Skeletal muscle tissue (tissue), 4 donors: Measurements from ENCODE around the gene SND1. TPM values are rescaled to one million over a fixed set of nuclear protein-coding genes. Genes with fewer than 3 reads are reported as not detected.
A peak's percentile ranks its signal among the peaks of the same experiment; 100 is the strongest.

Experiments used
- H3K27ac ChIP-seq: one replicate; pipeline ENCODE4 v1.7.0; 2013; ENCODE audit warnings: mild to moderate bottlenecking, low read depth, low read length, inconsistent platforms
- H3K27me3 ChIP-seq, 3 donors: one replicate each; pipeline ENCODE4 v1.7.0; 2013; ENCODE audit warnings: low read length in 3 of 3; ENCODE audit not compliant: control insufficient read depth in 3 of 3, insufficient read depth in 3 of 3
- H3K36me3 ChIP-seq, 3 donors: one replicate each; pipeline ENCODE4 v1.7.0; 2013; ENCODE audit warnings: low read length in 3 of 3; ENCODE audit not compliant: control insufficient read depth in 3 of 3, insufficient read depth in 3 of 3
- H3K4me1 ChIP-seq, 3 donors: one replicate each; pipeline ENCODE4 v1.7.0; 2013; ENCODE audit warnings: low read length in 3 of 3, mild to moderate bottlenecking in 3 of 3; ENCODE audit not compliant: control insufficient read depth in 3 of 3, insufficient read depth in 3 of 3
- H3K4me3 ChIP-seq, 3 donors: one replicate each; pipeline ENCODE4 v1.7.0; 2013; ENCODE audit warnings: low read length in 3 of 3
- H3K9ac ChIP-seq, 3 donors: one replicate each; pipeline ENCODE4 v1.7.0; 2013; ENCODE audit warnings: low read length in 3 of 3, mild to moderate bottlenecking in 3 of 3, moderate library complexity in 2 of 3, low read depth in 1 of 3
- H3K9me3 ChIP-seq, 3 donors: one replicate each; pipeline ENCODE4 v1.7.0; 2013; ENCODE audit warnings: low read length in 3 of 3; ENCODE audit not compliant: control insufficient read depth in 3 of 3
- total RNA-seq: library from RNA; depleted of rRNA; stranded (reverse); fragments of >200 nt; gene quantifications from one replicate; pipeline ENCODE4 v1.2.3, GENCODE V29; 2014
- donor health status: Osteomylitis.

SND1 gene
- total RNA-seq, 1 donor from 2014 or later, result 104 TPM

DNA sequence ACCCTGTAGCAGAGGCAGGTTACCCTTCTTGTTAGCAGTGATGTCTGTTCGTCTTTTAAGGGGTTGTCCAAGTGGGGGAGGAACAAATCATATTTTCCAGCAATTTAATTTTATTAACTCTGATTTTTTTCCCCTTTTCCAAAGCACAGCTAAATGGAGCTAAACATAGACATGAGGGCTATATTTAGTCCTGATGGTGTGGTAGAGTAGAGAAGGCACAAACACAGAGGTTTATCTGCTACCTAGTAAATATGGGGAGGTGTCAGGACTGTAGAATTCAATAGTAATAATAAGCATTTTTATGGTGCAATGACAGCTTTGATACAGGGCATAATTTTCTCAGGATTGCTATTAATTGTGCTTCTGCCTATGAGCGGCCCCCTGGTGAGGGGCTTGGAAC, 356.8 kb downstream of the SND1 start:
- no peak overlapping the region for H3K27ac ChIP-seq

GRCh38 chr7:128010391-128011127, 358.6 kb downstream of the SND1 start:
- peaks cover 7 to 19% (median 16%) of the 10 kb centered on the region in 3 donors for H3K4me1 ChIP-seq

More for the DNA sequence above, 356.8 kb downstream of the SND1 start:
- Histone ChIP-seq H3K27me3 (no peaks in the 10 kb centered on the region), H3K9ac (peak overlapping the region in 1 of 3 donors; percentile 28), H3K9me3 (no peaks in the 10 kb centered on the region), H3K4me3 (no peak overlapping the region), H3K4me1 (peaks cover 10 to 30% (median 16%) of the 10 kb centered on the region in 3 donors), H3K36me3 (peaks cover 0 to 6% (median 0%) of the 10 kb centered on the region in 3 donors)

GRCh38 chr7:128011131-128011661, 359.2 kb downstream of the SND1 start:
- Histone ChIP-seq H3K9ac (peak overlapping the region in 1 of 3 donors; percentile 41), H3K4me3 (no peak overlapping the region), H3K36me3 (peaks cover 0 to 6% (median 0%) of the 10 kb centered on the region in 3 donors), H3K4me1 (peaks cover 7 to 19% (median 16%) of the 10 kb centered on the region in 3 donors), H3K27ac (peak overlapping the region; percentile 14), H3K27me3 (no peaks in the 10 kb centered on the region), H3K9me3 (no peaks in the 10 kb centered on the region)

More at GRCh38 chr7:128010391-128011127, 358.6 kb downstream of the SND1 start:
- Histone ChIP-seq H3K27ac (no peak overlapping the region), H3K36me3 (peaks cover 0 to 6% (median 0%) of the 10 kb centered on the region in 3 donors), H3K9ac (no peak overlapping the region), H3K9me3 (no peaks in the 10 kb centered on the region), H3K4me3 (no peak overlapping the region), H3K27me3 (no peaks in the 10 kb centered on the region)

DNA sequence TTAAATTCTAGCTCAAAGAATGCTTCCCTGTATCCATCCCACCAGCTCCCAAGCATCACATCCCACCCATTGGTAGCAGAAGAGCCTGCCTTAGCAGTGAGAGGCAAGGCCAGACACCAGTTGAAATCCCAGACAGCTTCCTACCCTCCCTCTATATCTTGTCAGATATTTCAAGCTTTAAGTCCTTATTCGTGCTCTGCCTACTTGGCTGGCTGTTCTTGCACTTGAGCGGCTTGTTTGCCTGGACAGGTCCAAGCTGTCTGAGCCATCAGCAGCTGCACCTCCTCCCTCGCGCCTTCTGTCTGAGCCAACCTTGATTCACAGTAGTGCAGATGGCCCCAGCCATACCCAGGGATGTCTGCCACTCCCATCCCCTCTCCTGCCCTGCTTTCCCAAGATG, 362.8 kb downstream of the SND1 start:
- Histone ChIP-seq H3K27me3 (no peaks in the 10 kb centered on the region), H3K4me3 (no peak overlapping the region), H3K27ac (no peak overlapping the region), H3K9ac (no peak overlapping the region), H3K9me3 (no peaks in the 10 kb centered on the region), H3K36me3 (peaks cover 0 to 3% (median 0%) of the 10 kb centered on the region in 3 donors), H3K4me1 (peaks cover 12 to 26% (median 13%) of the 10 kb centered on the region in 3 donors)

- Histone ChIP-seq H3K9me3 (no peaks in the 10 kb centered on the region), H3K27me3 (no peaks in the 10 kb centered on the region), H3K27ac (no peak overlapping the region), H3K9ac (no peak overlapping the region), H3K4me3 (no peak overlapping the region), H3K4me1 (peaks cover 3 to 14% (median 5%) of the 10 kb centered on the region in 3 donors), H3K36me3 (peaks cover 0 to 3% (median 0%) of the 10 kb centered on the region in 3 donors)
These were observed 365.5 kb downstream of the SND1 start for GRCh38 chr7:128017460-128017859.

- no peaks in the 10 kb centered on the region for H3K9me3 ChIP-seq
- peaks cover 8 to 21% (median 10%) of the 10 kb centered on the region in 3 donors for H3K4me1 ChIP-seq
- no peak overlapping the region for H3K9ac ChIP-seq
- H3K36me3 ChIP-seq, result no peaks in the 10 kb centered on the region
- no peaks in the 10 kb centered on the region for H3K27me3 ChIP-seq
- H3K4me3 ChIP-seq, result no peak overlapping the region
- H3K27ac ChIP-seq, result no peak overlapping the region
These were observed 366.2 kb downstream of the SND1 start for GRCh38 chr7:128017862-128018845.

DNA sequence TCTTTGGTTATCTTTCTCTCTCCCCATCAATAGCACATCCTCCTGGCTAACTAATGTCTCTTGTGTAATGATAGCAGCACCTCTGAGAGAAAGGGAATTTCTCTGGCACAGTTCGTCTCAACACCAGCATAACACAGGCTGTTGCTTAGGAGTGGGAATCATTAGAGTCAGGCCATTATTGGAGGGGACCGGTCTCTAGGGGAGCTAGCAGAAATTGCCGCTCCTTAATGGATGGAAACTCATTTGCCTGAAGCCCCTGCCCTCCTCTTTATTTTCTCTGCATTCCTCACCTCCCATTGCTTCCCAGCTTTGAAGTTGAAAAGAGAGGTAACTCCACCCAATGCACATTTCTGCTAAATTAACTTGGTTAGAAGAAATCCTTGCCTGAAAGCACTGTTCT, 367.3 kb downstream of the SND1 start:
- Histone ChIP-seq H3K4me1 (peaks cover 8 to 23% (median 10%) of the 10 kb centered on the region in 3 donors), H3K9me3 (no peaks in the 10 kb centered on the region), H3K27ac (no peak overlapping the region), H3K27me3 (no peaks in the 10 kb centered on the region), H3K9ac (no peak overlapping the region), H3K36me3 (no peaks in the 10 kb centered on the region), H3K4me3 (no peak overlapping the region)

DNA sequence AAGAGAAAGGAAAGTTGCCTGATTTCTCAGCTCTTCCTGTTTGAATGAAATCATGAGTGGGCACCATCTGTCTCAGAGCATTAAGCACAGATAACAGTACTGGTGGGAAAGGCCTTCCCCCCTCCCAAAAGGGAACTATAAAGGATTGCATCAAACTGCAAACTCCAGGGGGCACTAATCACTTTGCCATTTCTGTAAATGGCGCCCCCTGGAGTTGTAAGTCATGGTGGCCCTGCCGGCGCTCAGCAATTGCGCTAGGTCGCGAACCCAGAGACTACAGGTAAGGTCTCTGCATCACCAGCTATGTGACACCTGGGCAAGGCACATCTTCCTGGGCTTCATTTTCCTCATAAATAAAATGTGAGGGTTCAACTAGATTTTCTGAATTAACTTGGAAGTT, 368.2 kb downstream of the SND1 start:
- H3K9me3 ChIP-seq, result no peaks in the 10 kb centered on the region
- no peak overlapping the region for H3K9ac ChIP-seq
- H3K4me3 ChIP-seq, result no peak overlapping the region
- H3K27ac ChIP-seq, result no peak overlapping the region
- H3K27me3 ChIP-seq, result no peaks in the 10 kb centered on the region
- H3K36me3 ChIP-seq, result no peaks in the 10 kb centered on the region
- H3K4me1 ChIP-seq, result peaks cover 8 to 27% (median 10%) of the 10 kb centered on the region in 3 donors

GRCh38 chr7:128021366-128021765, 369.4 kb downstream of the SND1 start:
- Histone ChIP-seq H3K27ac (no peak overlapping the region), H3K9ac (no peak overlapping the region), H3K27me3 (no peaks in the 10 kb centered on the region), H3K9me3 (no peaks in the 10 kb centered on the region), H3K4me3 (no peak overlapping the region), H3K4me1 (peaks cover 11 to 29% (median 11%) of the 10 kb centered on the region in 3 donors), H3K36me3 (no peaks in the 10 kb centered on the region)
